Mucosa of descending colon (tissue), 3 donors: ENCODE results near the gene FOXL2NB. TPM values are rescaled to one million over a fixed set of nuclear protein-coding genes. Genes with fewer than 3 reads are reported as not detected.

ENCODE experiments used
- ATAC-seq: fragments of 200-7000 bp; cut with Tn5 transposase; one replicate; pipeline ENCODE4 v1.9.1; 2020; ENCODE audit warnings: mild to moderate bottlenecking, moderate library complexity
- DNase-seq, 3 donors: peaks; one replicate each; pipeline ENCODE4 v3.0.0-alpha.2; 2020
- H3K36me3 ChIP-seq: fragments of 200-600 bp; one replicate; pipeline ENCODE4 v1.8.0; 2021; ENCODE audit warnings: low read depth, mild to moderate bottlenecking
- H3K4me1 ChIP-seq: fragments of 200-600 bp; one replicate; pipeline ENCODE4 v1.8.0; 2021; ENCODE audit warnings: low read depth, mild to moderate bottlenecking
- H3K4me3 ChIP-seq: fragments of 200-600 bp; one replicate; pipeline ENCODE4 v1.8.0; 2021; ENCODE audit warnings: mild to moderate bottlenecking
- H3K9me3 ChIP-seq: fragments of 200-600 bp; one replicate; pipeline ENCODE4 v1.8.0; 2021; ENCODE audit warnings: mild to moderate bottlenecking
- CTCF ChIP-seq: fragments of 200-600 bp; IDR thresholded peaks from one replicate; pipeline ENCODE4 v1.8.0; 2022; ENCODE audit warnings: antibody characterized with exemption, mild to moderate bottlenecking
- intact Hi-C, 2 donors: fragments of 100-400 bp; cut with DNase I in 1 of 2; cut with micrococcal nuclease in 1 of 2; formaldehyde crosslinking; loops; one replicate each; pipeline versions ENCODE4 v1.11.0 to v1.11.1; 2022; cut with DNase I, micrococcal nuclease
- total RNA-seq, 3 donors: library from RNA; stranded (reverse); fragmentation: NEBNext Ultra II Directional in 2 of 3; extraction: Animal tissue kit (Norgen Biotek cat#: 25700) in 2 of 3; gene quantifications; one replicate each; pipeline versions ENCODE4 v1.2.1 to v1.2.4, GENCODE V29; 2021 to 2023
- donor health status: DM: no; HTN: no; CAD: no; lungs with moderate emphysema.
- donor health status: DM: no; HTN: no; CAD: no.
- donor health status: DM: no; HTN: yes; CAD: no.

FOXL2NB gene
- total RNA-seq, 3 donors from 2014 or later = 0.17 TPM; not detected in 2

- intact Hi-C loops = loop anchor here in 1 of 2 donors (10.0 kb wide), 1 partner anchor 387 kb away; no protein-coding TSS in a partner anchor
- H3K4me3 ChIP-seq = no peak overlapping the region
- H3K9me3 ChIP-seq = no peaks in the 10 kb centered on the region
- H3K36me3 ChIP-seq = no peaks in the 10 kb centered on the region
- TF ChIP-seq CTCF = no peak
- peaks cover 30% of the 10 kb centered on the region for H3K4me1 ChIP-seq
- DNase-seq (no peak), ATAC-seq (no peak)
These were observed 8.8 kb upstream of the FOXL2NB start for GRCh38 chr3:138938056-138938876.

- no peak for DNase-seq
- Histone ChIP-seq H3K4me3 (no peak overlapping the region), H3K9me3 (no peaks in the 10 kb centered on the region), H3K4me1 (peaks cover 30% of the 10 kb centered on the region), H3K36me3 (no peaks in the 10 kb centered on the region)
- no peak for TF ChIP-seq CTCF
- no peak for ATAC-seq
- intact Hi-C loops = loop anchor here in 1 of 2 donors (10.0 kb wide), 1 partner anchor 386 kb away; no protein-coding TSS in a partner anchor
These were observed 8.0 kb upstream of the FOXL2NB start for GRCh38 chr3:138938877-138939560.

GRCh38 chr3:138939561-138940241, 7.3 kb upstream of the FOXL2NB start:
- intact Hi-C loops = loop anchor here (10.0 kb wide), 1 partner anchor 385 kb away; no protein-coding TSS in a partner anchor
- H3K36me3 ChIP-seq = no peaks in the 10 kb centered on the region
- H3K4me3 ChIP-seq = no peak overlapping the region
- H3K4me1 ChIP-seq = peaks cover 32% of the 10 kb centered on the region
- H3K9me3 ChIP-seq = no peaks in the 10 kb centered on the region
- no peak for DNase-seq
- no peak for TF ChIP-seq CTCF
- ATAC-seq = no peak

- DNase-seq = no peak
- Histone ChIP-seq H3K4me1 (peaks cover 40% of the 10 kb centered on the region), H3K36me3 (no peaks in the 10 kb centered on the region), H3K4me3 (no peak overlapping the region), H3K9me3 (no peaks in the 10 kb centered on the region)
- no peak for TF ChIP-seq CTCF
- intact Hi-C loops = loop anchor here in 1 of 2 donors (10.0 kb wide), 1 partner anchor 384 kb away; no protein-coding TSS in a partner anchor
- ATAC-seq = no peak
These were observed 6.6 kb upstream of the FOXL2NB start for GRCh38 chr3:138940446-138940845.

GRCh38 chr3:138941259-138941885, 5.6 kb upstream of the FOXL2NB start:
- peaks cover 40% of the 10 kb centered on the region for H3K4me1 ChIP-seq
- peak; percentile 41 for TF ChIP-seq CTCF
- no peaks in the 10 kb centered on the region for H3K9me3 ChIP-seq
- H3K36me3 ChIP-seq = no peaks in the 10 kb centered on the region
- peak in 2 of 3 donors; percentile 77 to 79 for DNase-seq
- H3K4me3 ChIP-seq = no peak overlapping the region
- ATAC-seq = peak; percentile 62
- intact Hi-C loops = loop anchor here in 1 of 2 donors (10.0 kb wide), 1 partner anchor 383 kb away; no protein-coding TSS in a partner anchor
